Measurements from ENCODE around the gene PHYKPL. TPM values are rescaled to one million over a fixed set of nuclear protein-coding genes. Genes with fewer than 3 reads are reported as not detected.

The PHYKPL gene
- total RNA-seq, 1 experiment from 2014 or later = 43.2 TPM

GRCh38 chr5:178266581-178266980, 34.0 kb upstream of the PHYKPL start:
- H3K36me3 ChIP-seq (ENCODE audit: control insufficient read depth, insufficient read depth, low read length) = no peaks in the 10 kb centered on the region
- DNase-seq (ENCODE audit: low read depth, low spot score) (no peak), ATAC-seq (no peak)
- no peak overlapping the region for H3K27ac ChIP-seq (ENCODE audit: low read length)
- ChIA-PET CTCF (no interaction called here), POLR2A (interaction anchor here (0.6 kb wide), 2 partner anchors 214 to 1237 kb away, joined by 3 to 9 read pairs; no protein-coding TSS in a partner anchor)
- in situ Hi-C loops (cut with HindIII; ENCODE audit: low pct_unique_long_range_greater_than_20kb, low sequenced_read_pairs) = no loop called here
- H3K4me3 ChIP-seq (ENCODE audit: low read depth in 2 of 2, low read length in 2 of 2) = no peak overlapping the region
- no peaks in the 10 kb centered on the region for H3K9me3 ChIP-seq (ENCODE audit: control insufficient read depth, insufficient read depth, low read depth, low read length)
- BruUV-seq (replicated peaks) = no TSS peak
- intact Hi-C loops (cut with micrococcal nuclease; ENCODE audit: unreplicated experiment) = no loop called here
- TF ChIP-seq, protein P1, sequence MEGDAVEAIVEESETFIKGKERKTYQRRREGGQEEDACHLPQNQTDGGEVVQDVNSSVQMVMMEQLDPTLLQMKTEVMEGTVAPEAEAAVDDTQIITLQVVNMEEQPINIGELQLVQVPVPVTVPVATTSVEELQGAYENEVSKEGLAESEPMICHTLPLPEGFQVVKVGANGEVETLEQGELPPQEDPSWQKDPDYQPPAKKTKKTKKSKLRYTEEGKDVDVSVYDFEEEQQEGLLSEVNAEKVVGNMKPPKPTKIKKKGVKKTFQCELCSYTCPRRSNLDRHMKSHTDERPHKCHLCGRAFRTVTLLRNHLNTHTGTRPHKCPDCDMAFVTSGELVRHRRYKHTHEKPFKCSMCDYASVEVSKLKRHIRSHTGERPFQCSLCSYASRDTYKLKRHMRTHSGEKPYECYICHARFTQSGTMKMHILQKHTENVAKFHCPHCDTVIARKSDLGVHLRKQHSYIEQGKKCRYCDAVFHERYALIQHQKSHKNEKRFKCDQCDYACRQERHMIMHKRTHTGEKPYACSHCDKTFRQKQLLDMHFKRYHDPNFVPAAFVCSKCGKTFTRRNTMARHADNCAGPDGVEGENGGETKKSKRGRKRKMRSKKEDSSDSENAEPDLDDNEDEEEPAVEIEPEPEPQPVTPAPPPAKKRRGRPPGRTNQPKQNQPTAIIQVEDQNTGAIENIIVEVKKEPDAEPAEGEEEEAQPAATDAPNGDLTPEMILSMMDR (IDR thresholded peaks at IDR 0.05) = no peak
- TF ChIP-seq POLR2AphosphoS5 (IDR thresholded peaks at IDR 0.05; ENCODE audit: low read depth, low read length) (no peak), SIN3A (IDR thresholded peaks at IDR 0.05; ENCODE audit: borderline replicate concordance, insufficient read depth, low read depth, low read length) (no peak), TCF7L2 (IDR thresholded peaks at IDR 0.05; ENCODE audit: low read depth, low read length) (no peak)
- TF ChIP-seq, protein P2, sequence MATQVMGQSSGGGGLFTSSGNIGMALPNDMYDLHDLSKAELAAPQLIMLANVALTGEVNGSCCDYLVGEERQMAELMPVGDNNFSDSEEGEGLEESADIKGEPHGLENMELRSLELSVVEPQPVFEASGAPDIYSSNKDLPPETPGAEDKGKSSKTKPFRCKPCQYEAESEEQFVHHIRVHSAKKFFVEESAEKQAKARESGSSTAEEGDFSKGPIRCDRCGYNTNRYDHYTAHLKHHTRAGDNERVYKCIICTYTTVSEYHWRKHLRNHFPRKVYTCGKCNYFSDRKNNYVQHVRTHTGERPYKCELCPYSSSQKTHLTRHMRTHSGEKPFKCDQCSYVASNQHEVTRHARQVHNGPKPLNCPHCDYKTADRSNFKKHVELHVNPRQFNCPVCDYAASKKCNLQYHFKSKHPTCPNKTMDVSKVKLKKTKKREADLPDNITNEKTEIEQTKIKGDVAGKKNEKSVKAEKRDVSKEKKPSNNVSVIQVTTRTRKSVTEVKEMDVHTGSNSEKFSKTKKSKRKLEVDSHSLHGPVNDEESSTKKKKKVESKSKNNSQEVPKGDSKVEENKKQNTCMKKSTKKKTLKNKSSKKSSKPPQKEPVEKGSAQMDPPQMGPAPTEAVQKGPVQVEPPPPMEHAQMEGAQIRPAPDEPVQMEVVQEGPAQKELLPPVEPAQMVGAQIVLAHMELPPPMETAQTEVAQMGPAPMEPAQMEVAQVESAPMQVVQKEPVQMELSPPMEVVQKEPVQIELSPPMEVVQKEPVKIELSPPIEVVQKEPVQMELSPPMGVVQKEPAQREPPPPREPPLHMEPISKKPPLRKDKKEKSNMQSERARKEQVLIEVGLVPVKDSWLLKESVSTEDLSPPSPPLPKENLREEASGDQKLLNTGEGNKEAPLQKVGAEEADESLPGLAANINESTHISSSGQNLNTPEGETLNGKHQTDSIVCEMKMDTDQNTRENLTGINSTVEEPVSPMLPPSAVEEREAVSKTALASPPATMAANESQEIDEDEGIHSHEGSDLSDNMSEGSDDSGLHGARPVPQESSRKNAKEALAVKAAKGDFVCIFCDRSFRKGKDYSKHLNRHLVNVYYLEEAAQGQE (IDR thresholded peaks at IDR 0.05; ENCODE audit: insufficient read depth in 1 of 2, low read depth in 2 of 2, low read length in 1 of 2) = no peak
- H3K27me3 ChIP-seq (ENCODE audit: control insufficient read depth, insufficient read depth, low read length) = no peaks in the 10 kb centered on the region
- H3K4me1 ChIP-seq (ENCODE audit: control insufficient read depth, insufficient read depth, low read length) = no peaks in the 10 kb centered on the region

- no peak for ATAC-seq
- CTCF ChIA-PET = no interaction called here
- in situ Hi-C loops (cut with HindIII; ENCODE audit: low pct_unique_long_range_greater_than_20kb, low sequenced_read_pairs) = no loop called here
- Histone ChIP-seq H3K4me3 (ENCODE audit: low read depth in 2 of 2, low read length in 2 of 2) (no peak overlapping the region), H3K27ac (ENCODE audit: low read length) (no peak overlapping the region), H3K27me3 (ENCODE audit: control insufficient read depth, insufficient read depth, low read length) (no peaks in the 10 kb centered on the region), H3K36me3 (ENCODE audit: control insufficient read depth, insufficient read depth, low read length) (no peaks in the 10 kb centered on the region), H3K4me1 (ENCODE audit: control insufficient read depth, insufficient read depth, low read length) (no peaks in the 10 kb centered on the region), H3K9me3 (ENCODE audit: control insufficient read depth, insufficient read depth, low read depth, low read length) (no peaks in the 10 kb centered on the region)
- intact Hi-C loops (cut with micrococcal nuclease; ENCODE audit: unreplicated experiment) = no loop called here
- TF ChIP-seq, protein P1 (IDR thresholded peaks at IDR 0.05) = no peak
- no peak for TF ChIP-seq SIN3A (IDR thresholded peaks at IDR 0.05; ENCODE audit: borderline replicate concordance, insufficient read depth, low read depth, low read length)
- no peak for TF ChIP-seq TCF7L2 (IDR thresholded peaks at IDR 0.05; ENCODE audit: low read depth, low read length)
- TF ChIP-seq POLR2AphosphoS5 (IDR thresholded peaks at IDR 0.05; ENCODE audit: low read depth, low read length) = no peak
- TF ChIP-seq, protein P2 (IDR thresholded peaks at IDR 0.05; ENCODE audit: insufficient read depth in 1 of 2, low read depth in 2 of 2, low read length in 1 of 2) = no peak
- POLR2A ChIA-PET = no interaction called here
- DNase-seq (ENCODE audit: low read depth, low spot score) = no peak
- no TSS peak for BruUV-seq (replicated peaks)
Observed at GRCh38 chr5:178265746-178266145, 33.1 kb upstream of the PHYKPL start.
